PC-3 (cell line): Measurements from ENCODE around the gene PPP1R27.

ENCODE experiments used
- CTCF ChIP-seq: fragments of 300-600 bp; sonication (generic); conservative IDR thresholded peaks from 2 replicates; pipeline ENCODE4 v1.5.1; 2017; ENCODE audit warnings: antibody characterized with exemption, low read depth, mild to moderate bottlenecking, low read length
- EZH2 ChIP-seq: fragments of 300-600 bp; sonication (generic); IDR thresholded peaks from one replicate; pipeline ENCODE4 v1.6.1; 2017; ENCODE audit warnings: antibody characterized with exemption, mild to moderate bottlenecking, low read length; ENCODE audit not compliant: unreplicated experiment

DNA sequence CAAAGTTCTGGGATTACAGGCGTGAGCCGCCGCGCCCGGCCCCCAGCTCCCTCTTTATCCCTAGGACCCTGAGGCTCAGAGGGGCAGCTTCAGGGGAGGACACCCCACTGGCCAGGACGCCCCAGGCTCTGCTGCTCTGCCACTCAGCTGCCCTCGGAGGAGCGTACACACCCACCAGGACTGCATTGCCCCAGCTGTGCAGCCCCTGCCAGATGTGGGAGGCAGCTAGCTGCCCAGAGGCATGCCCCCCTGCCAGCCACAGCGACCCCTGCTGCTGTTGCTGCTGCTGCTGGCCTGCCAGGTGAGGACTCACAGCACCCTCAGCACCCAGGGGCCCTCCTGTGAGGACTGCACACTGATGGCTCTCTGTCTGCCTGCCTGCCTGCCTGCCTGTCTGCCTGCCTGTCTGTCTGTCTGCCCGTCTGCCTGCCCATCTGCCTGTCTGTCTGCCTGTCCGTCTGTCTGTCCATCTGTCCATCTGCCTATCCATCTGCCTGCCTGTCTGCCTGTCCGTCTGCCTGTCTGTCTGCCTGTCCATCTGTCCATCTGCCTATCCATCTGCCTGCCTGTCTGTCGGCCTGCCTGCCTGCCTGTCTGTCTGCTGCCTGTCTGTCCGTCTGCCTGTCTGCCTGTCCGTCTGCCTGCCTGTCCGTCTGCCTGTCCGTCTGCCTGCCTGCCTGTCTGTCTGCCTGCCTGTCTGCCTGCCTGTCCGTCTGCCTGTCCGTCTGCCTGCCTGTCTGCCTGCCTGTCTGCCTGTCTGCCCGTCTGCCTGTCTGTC, 25.9 kb downstream of the PPP1R27 start:
- peak; percentile 41; the same call in 1 of the 2 replicates for TF ChIP-seq CTCF
- TF ChIP-seq EZH2 = no peak
